ENCODE results near the gene CSF1.

The CSF1 gene

DNA sequence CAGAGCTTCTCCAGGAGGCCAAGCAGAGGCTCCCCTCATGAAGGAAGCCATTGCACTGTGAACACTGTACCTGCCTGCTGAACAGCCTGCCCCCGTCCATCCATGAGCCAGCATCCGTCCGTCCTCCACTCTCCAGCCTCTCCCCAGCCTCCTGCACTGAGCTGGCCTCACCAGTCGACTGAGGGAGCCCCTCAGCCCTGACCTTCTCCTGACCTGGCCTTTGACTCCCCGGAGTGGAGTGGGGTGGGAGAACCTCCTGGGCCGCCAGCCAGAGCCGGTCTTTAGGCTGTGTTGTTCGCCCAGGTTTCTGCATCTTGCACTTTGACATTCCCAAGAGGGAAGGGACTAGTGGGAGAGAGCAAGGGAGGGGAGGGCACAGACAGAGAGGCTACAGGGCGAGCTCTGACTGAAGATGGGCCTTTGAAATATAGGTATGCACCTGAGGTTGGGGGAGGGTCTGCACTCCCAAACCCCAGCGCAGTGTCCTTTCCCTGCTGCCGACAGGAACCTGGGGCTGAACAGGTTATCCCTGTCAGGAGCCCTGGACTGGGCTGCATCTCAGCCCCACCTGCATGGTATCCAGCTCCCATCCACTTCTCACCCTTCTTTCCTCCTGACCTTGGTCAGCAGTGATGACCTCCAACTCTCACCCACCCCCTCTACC lies 19.1 kb downstream of the CSF1 start:
- no peak for TF ChIP-seq CTCF (IDR thresholded peaks at IDR 0.05; ENCODE audit: low read depth, low read length)
- DNase-seq (ENCODE audit: extremely low read depth, low read depth): no peak

- TF ChIP-seq CTCF (IDR thresholded peaks at IDR 0.05; ENCODE audit: low read depth, low read length): no peak
- no peak for DNase-seq (ENCODE audit: extremely low read depth, low read depth)
Measured at GRCh38 chr1:109930252-109930993, 19.8 kb downstream of the CSF1 start.

GRCh38 chr1:109931189-109931731 lies 20.6 kb downstream of the CSF1 start:
- DNase-seq (ENCODE audit: extremely low read depth, low read depth): no peak
- no peak for TF ChIP-seq CTCF (IDR thresholded peaks at IDR 0.05; ENCODE audit: low read depth, low read length)

- no peak for DNase-seq (ENCODE audit: extremely low read depth, low read depth)
- no peak for TF ChIP-seq CTCF (IDR thresholded peaks at IDR 0.05; ENCODE audit: low read depth, low read length)
Measured at GRCh38 chr1:109931911-109932636, 21.4 kb downstream of the CSF1 start.

DNA sequence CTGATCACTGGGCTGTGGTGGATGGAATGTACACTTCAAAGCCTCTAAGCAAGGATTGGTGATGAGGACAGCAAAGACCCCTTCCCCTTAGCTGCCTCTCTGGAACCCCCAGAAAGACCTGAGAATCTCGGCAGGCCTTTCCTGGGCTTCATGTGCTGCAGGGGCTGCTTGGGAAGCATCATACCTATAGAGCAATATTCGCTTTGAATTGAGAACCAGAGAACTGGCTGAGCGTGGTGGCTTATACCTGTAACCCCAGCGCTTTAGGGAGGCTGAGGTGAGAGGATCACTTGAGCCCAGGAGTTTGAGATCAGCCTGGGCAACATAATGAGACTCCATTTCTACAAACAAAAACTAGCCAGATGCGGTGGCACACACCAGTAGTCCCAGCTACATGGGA lies 22.0 kb downstream of the CSF1 start:
- TF ChIP-seq CTCF (IDR thresholded peaks at IDR 0.05; ENCODE audit: low read depth, low read length): no peak
- no peak for DNase-seq (ENCODE audit: extremely low read depth, low read depth)

DNA sequence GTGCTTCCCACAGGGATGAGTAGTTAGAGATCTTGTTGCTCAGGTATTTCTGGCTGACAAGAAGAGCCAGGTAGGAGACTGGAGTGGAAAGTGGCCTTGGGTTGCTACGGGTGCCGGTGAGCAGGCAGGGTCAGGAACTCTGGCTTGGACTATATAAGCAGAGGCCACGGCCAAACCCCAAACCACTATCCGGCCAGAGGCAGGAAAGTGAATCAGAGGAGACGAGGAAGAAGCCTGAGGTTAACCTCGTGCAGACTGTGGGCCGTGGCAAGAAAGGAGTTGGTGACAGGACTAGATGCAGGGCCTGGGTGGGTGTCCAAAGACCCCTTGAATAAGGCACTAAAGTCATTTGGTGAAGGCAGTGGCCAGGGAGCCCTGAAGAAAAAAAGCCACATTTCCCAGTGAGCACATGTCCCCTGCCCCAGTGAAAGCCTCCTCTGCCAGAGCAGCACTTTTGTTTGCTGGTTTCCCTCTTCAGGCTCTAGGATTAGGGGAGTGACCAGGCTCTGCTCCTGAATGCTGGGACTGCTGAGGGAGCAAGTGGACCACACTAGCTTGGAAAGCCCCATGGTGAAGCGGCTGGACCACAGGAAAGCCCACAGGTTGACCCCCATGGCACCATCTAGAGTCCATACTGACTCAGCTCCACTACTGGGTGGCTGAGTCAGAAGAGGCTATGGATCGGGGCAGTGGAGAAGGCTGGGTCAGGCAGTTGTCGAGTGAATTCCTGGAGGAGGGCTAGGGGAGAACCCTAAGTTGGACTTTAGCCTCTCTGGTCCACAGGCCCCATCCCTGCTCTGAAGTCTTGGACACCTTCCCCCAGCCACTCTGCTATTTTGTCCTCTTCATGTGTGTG lies 23.4 kb downstream of the CSF1 start:
- no peak for DNase-seq (ENCODE audit: extremely low read depth, low read depth)
- no peak; the same call in 1 of the 2 replicates for TF ChIP-seq CTCF (IDR thresholded peaks at IDR 0.05; ENCODE audit: low read depth, low read length)

Measured in AG09319 (cell line).